T-helper 9 cell (primary cell): ENCODE results near the gene KIR3DL2.
"Not testable (repeated sequence)": the region's sequence is repeated elsewhere in the genome, so short reads cannot be mapped to it uniquely, and the experiment has no call there.

Experiments
- DNase-seq: peaks from one replicate; pipeline ENCODE4 v3.0.0-alpha.2; 2020

Gene KIR3DL2

GRCh38 chr19:54873990-54874389 lies 23.7 kb downstream of the KIR3DL2 start, which contains the start of gene FCAR:
Gene FCAR (plus strand): TSS chr19:54874235. CDS start chr19:54874290, 55 bp downstream.
- no peak for DNase-seq

GRCh38 chr19:54875506-54875905 lies 25.3 kb downstream of the KIR3DL2 start:
- DNase-seq = no peak

- DNase-seq = no peak
Measured at GRCh38 chr19:54877471-54877870, 27.2 kb downstream of the KIR3DL2 start.

GRCh38 chr19:54881884-54882283 lies 31.6 kb downstream of the KIR3DL2 start:
- DNase-seq = no peak

GRCh38 chr19:54882758-54883157 lies 32.5 kb downstream of the KIR3DL2 start:
- DNase-seq = no peak

- DNase-seq = no peak
Measured at GRCh38 chr19:54883228-54883627, 33.0 kb downstream of the KIR3DL2 start.

GRCh38 chr19:54888239-54888638 lies 38.0 kb downstream of the KIR3DL2 start:
- no peak for DNase-seq

- no peak for DNase-seq
Measured at GRCh38 chr19:54889566-54889965, 39.3 kb downstream of the KIR3DL2 start.

GRCh38 chr19:54893406-54893805 lies 43.2 kb downstream of the KIR3DL2 start:
- no peak for DNase-seq

- not testable (repeated sequence) for DNase-seq
Measured at GRCh38 chr19:54894106-54894505, 43.9 kb downstream of the KIR3DL2 start.

- no peak for DNase-seq
Measured at GRCh38 chr19:54896036-54896435, 45.8 kb downstream of the KIR3DL2 start.

- not testable (repeated sequence) for DNase-seq
Measured at GRCh38 chr19:54898685-54899084, 48.4 kb downstream of the KIR3DL2 start.

GRCh38 chr19:54899646-54900045 lies 49.4 kb downstream of the KIR3DL2 start:
- DNase-seq = not testable (repeated sequence)

- DNase-seq = not testable (repeated sequence)
Measured at GRCh38 chr19:54901153-54901552, 50.9 kb downstream of the KIR3DL2 start.

- DNase-seq = no peak
Measured at GRCh38 chr19:54902061-54902460, 51.8 kb downstream of the KIR3DL2 start.

- no peak for DNase-seq
Measured at GRCh38 chr19:54903303-54903702, 53.1 kb downstream of the KIR3DL2 start.

- DNase-seq = not testable (repeated sequence)
Measured at GRCh38 chr19:54904261-54904660, 54.0 kb downstream of the KIR3DL2 start.

- no peak for DNase-seq
Measured at GRCh38 chr19:54905421-54905802, 55.2 kb downstream of the KIR3DL2 start.

GRCh38 chr19:54905803-54906511 lies 55.7 kb downstream of the KIR3DL2 start, which contains the start of gene NCR1:
Gene NCR1 (plus strand): TSS chr19:54906148. CDS start chr19:54906188, 40 bp downstream.
- DNase-seq = no peak

- DNase-seq = no peak
Measured at GRCh38 chr19:54906819-54907218, 56.6 kb downstream of the KIR3DL2 start.

- not testable (repeated sequence) for DNase-seq
Measured at GRCh38 chr19:54907899-54908298, 57.7 kb downstream of the KIR3DL2 start.
